IPS-18c (cell line): Measurements from ENCODE around the gene KLF16.
"Not testable (repeated sequence)": the region's sequence is repeated elsewhere in the genome, so short reads cannot be mapped to it uniquely, and the experiment has no call there.

ENCODE experiments used
- H3K4me3 ChIP-seq: 2 replicates; pipeline ENCODE4 v1.7.0; 2013; ENCODE audit warnings: low read depth, mild to moderate bottlenecking, low read length, moderate library complexity; ENCODE audit not compliant: insufficient read depth
- H3K9me3 ChIP-seq: one replicate; pipeline ENCODE4 v1.6.1; 2013; ENCODE audit warnings: mild to moderate bottlenecking, low read length, moderate library complexity; ENCODE audit not compliant: control insufficient read depth, insufficient read depth

The KLF16 gene

GRCh38 chr19:1886360-1886759 is 23.0 kb upstream of the KLF16 start:
- not testable (repeated sequence) for H3K9me3 ChIP-seq, H3K4me3 ChIP-seq

GRCh38 chr19:1885398-1886119 is 22.2 kb upstream of the KLF16 start, which contains the start of gene ABHD17A:
Gene ABHD17A (minus strand): TSS chr19:1885496. CDS start chr19:1881566, 3,930 bp downstream.
- not testable (repeated sequence) for H3K9me3 ChIP-seq
- H3K4me3 ChIP-seq = peak within 1 kb of the TSS; percentile 95

DNA sequence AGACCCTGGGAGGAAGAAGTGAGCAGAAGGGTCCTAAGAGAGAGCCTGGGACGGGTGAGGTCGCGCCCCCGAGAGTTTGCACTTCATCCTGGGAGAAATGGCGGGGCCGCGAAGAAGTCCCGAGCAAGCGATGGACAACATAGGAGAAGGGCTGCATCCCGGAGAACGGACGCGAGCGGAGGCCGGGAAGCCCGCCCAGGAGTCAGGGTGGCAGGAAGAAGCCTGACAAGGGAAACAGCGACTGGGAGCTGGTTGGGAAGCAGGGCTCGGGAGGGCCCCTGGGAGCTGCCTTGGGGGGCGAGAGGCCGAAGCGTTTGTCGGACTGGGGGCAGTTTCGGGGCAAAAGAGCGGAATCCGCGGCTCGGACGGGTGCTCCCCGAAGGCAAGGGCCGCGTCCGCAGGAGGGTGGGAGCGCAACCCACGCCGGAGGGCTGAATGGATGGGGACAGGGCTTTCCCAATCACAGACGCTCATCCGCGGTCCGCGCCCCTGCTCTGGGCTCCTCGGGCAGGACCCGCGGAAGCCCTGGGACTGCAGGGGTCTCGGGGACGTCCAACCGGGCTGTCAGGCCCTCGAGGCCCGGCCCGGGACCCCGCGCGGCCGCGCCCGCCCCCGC is 21.4 kb upstream of the KLF16 start:
- H3K4me3 ChIP-seq = peak overlapping the region; percentile 95
- no peaks in the 10 kb centered on the region for H3K9me3 ChIP-seq

DNA sequence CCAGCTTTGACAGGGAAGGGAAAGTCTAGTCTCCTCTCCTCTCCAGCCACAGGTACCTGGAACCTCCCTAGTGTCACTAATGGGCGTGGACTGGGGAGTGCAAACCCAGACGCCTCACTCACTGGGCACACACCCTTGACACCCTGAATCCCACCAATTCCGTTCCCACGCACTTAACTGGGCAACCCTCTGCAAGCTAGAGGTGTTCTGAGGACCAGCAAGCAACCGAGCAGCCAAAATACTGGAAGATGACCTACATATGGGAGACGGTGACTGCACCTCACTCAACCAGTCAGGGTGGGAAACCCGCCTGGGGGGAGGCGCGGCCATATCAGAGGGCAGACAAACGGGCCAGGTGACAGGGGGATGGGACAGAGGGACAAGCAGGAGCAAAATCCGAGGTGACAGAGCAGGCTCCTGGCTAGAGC is 20.9 kb upstream of the KLF16 start:
- Histone ChIP-seq H3K4me3 (peak overlapping the region; percentile 95), H3K9me3 (no peaks in the 10 kb centered on the region)

GRCh38 chr19:1883784-1884183 is 20.4 kb upstream of the KLF16 start:
- H3K4me3 ChIP-seq = 0 out of 2 replicates have a peak overlapping the region, but pooled peaks have one; percentile 6
- no peaks in the 10 kb centered on the region for H3K9me3 ChIP-seq

DNA sequence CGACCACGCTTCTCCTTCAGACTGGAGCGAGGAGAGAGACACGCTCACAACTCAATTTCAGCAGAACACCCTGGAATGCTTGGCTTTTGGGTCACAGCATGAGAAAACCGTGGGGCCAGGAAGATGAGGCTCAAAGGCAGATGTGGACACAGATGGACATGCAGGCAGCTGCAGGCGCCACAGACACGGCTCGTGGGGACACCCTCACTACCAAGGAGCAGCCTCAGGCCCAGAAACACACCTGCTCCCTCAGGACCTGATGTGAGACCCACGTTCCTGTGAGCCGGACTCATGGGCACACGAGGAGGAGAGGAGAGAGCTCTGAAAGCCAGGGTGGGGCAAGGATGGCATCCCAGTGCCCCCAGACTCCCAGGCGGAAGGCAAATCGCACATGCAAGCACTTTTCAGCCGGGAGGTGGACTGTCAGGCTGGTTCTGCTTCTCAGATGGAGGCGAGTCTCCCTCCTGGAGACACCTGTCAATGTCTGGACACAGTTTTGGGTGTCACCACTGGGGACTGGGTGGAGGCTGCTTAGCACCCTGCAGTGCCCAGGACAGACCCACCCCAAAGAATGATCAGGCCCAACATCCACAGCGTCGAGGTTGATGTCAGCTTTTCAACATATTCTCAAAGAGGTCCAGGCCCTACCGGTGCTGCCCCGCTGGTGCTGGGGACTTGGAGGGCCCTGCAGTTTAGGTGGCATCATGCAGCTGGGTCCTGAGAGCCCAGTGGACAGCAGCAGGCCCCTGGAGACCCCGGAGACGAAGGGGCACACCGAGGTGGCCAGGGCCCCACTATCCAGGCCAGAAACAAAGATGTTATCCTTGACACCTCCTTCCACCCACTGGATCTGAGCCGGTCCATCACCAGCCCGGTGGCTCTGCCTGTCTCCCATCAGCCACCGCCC is 19.7 kb upstream of the KLF16 start:
- Histone ChIP-seq H3K9me3 (no peaks in the 10 kb centered on the region), H3K4me3 (no peak overlapping the region)

DNA sequence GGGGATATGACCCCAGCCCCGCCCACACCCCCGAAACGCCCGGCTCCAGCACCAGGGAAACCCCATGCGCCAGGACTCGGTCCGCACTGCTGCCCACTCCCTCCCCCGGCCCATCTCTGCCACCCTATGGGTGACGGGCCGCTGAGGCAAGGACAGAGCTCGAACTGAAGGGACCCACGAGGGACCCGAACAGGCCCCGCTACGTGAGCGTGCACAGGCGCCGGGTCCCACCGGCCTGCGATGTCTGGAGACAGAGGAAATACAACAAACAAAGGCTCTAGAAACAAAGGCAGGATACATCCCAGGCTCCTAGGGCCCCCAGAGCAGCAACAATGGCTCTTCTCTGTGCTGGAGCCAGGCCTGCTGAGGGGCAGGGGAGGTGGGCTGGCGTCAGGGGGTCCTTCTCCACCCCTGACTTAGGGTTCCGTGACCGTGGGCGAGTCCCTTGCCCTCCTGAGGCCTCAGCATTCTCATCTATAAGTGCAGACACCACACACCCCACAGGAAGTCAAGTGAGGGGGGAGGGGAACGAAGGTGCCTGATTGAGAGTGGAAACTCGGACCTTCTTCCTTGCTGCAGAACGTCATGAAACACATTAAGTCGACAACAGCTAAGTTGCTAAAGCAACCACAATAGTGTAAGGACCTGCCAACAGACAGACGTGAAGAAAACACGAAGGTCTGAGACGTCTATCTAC is 18.9 kb upstream of the KLF16 start:
- Histone ChIP-seq H3K9me3 (no peaks in the 10 kb centered on the region), H3K4me3 (no peak overlapping the region)

- not testable (repeated sequence) for H3K4me3 ChIP-seq, H3K9me3 ChIP-seq
Observed at GRCh38 chr19:1881393-1882088, 18.2 kb upstream of the KLF16 start.

GRCh38 chr19:1880611-1881392 is 17.4 kb upstream of the KLF16 start:
- Histone ChIP-seq H3K9me3 (no peaks in the 10 kb centered on the region), H3K4me3 (no peak overlapping the region)

DNA sequence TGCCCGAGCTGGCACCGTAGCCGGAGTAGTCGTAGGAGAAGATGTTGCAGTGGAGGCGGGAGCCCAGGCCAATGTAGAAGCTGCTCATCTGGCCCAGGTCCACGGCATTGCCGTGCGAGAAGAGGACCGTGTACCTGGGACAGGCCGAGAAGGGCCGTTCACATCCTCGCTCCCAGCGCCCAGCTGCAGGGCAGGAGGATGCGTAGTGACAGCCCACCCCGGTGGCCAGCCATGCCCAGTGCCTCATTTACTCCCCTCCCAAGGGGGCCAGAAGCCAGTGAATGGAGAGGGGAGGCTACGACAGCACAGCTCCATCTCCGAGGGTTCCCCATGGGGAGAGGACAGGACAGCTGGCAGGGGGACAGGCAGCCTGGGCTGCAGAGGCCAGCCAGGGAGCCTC is 16.6 kb upstream of the KLF16 start:
- not testable (repeated sequence) for H3K9me3 ChIP-seq, H3K4me3 ChIP-seq

GRCh38 chr19:1878583-1878982 is 15.2 kb upstream of the KLF16 start:
- not testable (repeated sequence) for H3K4me3 ChIP-seq, H3K9me3 ChIP-seq

DNA sequence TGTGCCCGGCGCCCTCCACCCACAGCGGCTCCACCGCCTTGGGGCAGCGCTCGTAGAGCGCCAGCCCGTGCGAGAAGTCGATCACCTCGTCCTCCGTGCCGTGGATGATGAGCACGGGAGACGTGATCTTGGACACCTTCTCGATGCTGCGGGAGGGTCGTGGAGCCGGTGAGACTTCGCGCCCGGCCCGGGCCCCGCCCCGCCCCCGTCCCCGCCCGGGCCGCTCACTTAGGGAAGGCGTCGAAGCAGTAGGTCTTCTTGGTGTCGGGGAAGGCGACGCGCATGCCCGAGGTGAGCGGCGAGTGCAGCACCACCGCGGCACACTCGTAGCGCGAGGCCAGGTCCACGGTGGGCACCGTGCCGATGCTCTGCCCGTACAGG is 13.9 kb upstream of the KLF16 start:
- H3K9me3 ChIP-seq, H3K4me3 ChIP-seq: not testable (repeated sequence)

- H3K9me3 ChIP-seq = not testable (repeated sequence)
- peak overlapping the region; percentile 98 for H3K4me3 ChIP-seq
Observed at GRCh38 chr19:1876496-1877279, 13.3 kb upstream of the KLF16 start.

DNA sequence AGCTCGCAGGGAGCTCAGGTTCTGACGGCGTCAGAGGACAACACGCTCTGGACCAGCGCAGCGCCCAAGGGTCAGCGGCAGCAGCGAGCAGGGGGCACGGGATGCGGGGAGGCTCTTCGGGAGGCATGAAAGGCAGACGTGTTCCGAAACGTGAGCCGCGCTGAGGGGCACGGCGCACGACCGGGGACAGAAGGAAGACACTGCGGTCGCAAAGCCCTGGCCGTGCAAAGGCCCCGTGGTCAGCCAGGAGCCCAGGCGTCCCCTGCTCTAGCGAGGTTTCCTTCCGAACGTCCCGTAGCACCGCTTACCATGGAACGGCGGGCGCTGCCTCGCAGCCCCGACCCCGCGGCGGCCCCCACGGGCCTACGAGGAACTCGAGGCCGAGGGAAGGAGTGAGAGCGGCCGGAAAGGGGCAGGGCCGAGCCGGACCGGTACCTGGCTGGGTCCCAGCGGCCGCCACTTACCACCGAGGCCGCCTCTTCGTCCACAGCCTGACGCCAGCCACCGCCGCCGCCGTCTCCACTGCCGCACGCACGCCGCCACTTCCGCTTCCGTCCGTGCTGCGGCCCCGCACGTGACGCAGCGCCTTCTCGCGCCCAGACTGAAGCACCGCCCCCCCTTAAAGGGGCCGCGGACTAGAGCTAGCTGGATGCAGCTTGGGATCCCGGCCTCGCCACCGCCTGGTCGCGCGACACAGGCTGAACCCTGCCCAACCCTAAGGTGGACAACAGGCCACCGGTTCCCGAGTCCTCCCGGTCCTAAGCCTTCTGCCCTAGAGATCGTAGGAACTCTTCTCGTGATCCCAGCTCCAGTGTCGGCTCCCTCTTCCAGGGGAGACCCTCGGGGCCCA is 12.5 kb upstream of the KLF16 start:
- H3K9me3 ChIP-seq = no peaks in the 10 kb centered on the region
- peak overlapping the region; percentile 98 for H3K4me3 ChIP-seq

GRCh38 chr19:1875265-1875645 is 11.9 kb upstream of the KLF16 start:
- not testable (repeated sequence) for H3K9me3 ChIP-seq
- peak overlapping the region; percentile 98 for H3K4me3 ChIP-seq
